ENCODE measurements around the gene RNGTT.
"Not testable (repeated sequence)": the region's sequence is repeated elsewhere in the genome, so short reads cannot be mapped to it uniquely, and the experiment has no call there.

RNGTT gene

DNA sequence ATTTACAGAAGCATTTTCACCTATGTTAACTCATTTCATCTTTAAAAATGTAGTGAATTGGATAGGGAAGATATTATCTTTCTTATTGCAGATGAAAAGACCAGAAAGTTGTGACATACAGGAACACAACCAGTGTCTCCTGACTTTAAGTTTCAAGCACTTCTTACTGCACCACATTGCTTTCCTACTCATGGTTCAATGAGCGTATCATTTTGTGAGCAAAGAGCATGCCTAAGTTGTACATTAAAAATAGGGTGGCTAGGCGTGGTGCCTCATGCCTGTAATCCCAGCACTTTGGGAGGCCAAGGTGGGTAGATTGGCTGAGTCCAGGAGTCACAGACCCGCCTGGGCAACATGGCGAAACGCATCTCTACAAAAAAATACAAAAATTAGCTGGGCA lies 21.2 kb upstream of the RNGTT start:
- H3K4me1 ChIP-seq = peaks cover 3% of the 10 kb centered on the region
- no peaks in the 10 kb centered on the region for H3K36me3 ChIP-seq (ENCODE audit: control insufficient read depth, insufficient read depth, low read length)
- H3K27ac ChIP-seq = no peak overlapping the region
- no peak overlapping the region for H3K4me3 ChIP-seq (ENCODE audit: low read depth, low read length)
- no peak overlapping the region for H3K9ac ChIP-seq
- no peaks in the 10 kb centered on the region for H3K9me3 ChIP-seq (ENCODE audit: control insufficient read depth, low read length)
- no peak overlapping the region for H2AFZ ChIP-seq
- H3K4me2 ChIP-seq (ENCODE audit: low read length) = no peak overlapping the region
- TF ChIP-seq, protein P1, sequence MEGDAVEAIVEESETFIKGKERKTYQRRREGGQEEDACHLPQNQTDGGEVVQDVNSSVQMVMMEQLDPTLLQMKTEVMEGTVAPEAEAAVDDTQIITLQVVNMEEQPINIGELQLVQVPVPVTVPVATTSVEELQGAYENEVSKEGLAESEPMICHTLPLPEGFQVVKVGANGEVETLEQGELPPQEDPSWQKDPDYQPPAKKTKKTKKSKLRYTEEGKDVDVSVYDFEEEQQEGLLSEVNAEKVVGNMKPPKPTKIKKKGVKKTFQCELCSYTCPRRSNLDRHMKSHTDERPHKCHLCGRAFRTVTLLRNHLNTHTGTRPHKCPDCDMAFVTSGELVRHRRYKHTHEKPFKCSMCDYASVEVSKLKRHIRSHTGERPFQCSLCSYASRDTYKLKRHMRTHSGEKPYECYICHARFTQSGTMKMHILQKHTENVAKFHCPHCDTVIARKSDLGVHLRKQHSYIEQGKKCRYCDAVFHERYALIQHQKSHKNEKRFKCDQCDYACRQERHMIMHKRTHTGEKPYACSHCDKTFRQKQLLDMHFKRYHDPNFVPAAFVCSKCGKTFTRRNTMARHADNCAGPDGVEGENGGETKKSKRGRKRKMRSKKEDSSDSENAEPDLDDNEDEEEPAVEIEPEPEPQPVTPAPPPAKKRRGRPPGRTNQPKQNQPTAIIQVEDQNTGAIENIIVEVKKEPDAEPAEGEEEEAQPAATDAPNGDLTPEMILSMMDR (IDR thresholded peaks at IDR 0.05) = no peak
- H3K79me2 ChIP-seq = no peaks in the 10 kb centered on the region
- no peaks in the 10 kb centered on the region for H3K27me3 ChIP-seq (ENCODE audit: control insufficient read depth, insufficient read depth, low read length)

DNA sequence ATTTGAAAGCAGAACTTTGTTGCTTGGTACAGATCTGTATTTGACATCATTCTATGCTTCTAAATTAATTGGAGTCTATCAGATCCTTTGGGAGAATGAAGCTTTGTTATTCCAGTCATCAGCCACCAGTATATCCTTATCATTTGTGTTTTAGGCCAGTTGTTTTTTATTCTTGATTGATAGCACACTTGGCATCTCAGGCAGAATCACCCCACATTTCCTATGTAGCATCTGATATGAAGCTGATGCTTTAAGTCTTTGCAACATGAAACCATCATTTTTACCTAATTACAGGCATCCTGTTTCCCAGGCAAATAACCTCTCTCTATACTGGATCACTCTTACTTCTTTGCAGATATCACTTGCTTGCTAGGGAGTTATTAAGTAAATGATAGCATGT lies 20.7 kb upstream of the RNGTT start:
- Histone ChIP-seq H3K4me1 (peaks cover 3% of the 10 kb centered on the region), H3K27me3 (ENCODE audit: control insufficient read depth, insufficient read depth, low read length) (no peaks in the 10 kb centered on the region), H3K9ac (no peak overlapping the region), H3K9me3 (ENCODE audit: control insufficient read depth, low read length) (no peaks in the 10 kb centered on the region), H3K4me2 (ENCODE audit: low read length) (no peak overlapping the region), H2AFZ (no peak overlapping the region), H3K27ac (no peak overlapping the region), H3K36me3 (ENCODE audit: control insufficient read depth, insufficient read depth, low read length) (no peaks in the 10 kb centered on the region), H3K79me2 (no peaks in the 10 kb centered on the region), H3K4me3 (ENCODE audit: low read depth, low read length) (no peak overlapping the region)
- TF ChIP-seq, protein P1 (IDR thresholded peaks at IDR 0.05) = no peak

DNA sequence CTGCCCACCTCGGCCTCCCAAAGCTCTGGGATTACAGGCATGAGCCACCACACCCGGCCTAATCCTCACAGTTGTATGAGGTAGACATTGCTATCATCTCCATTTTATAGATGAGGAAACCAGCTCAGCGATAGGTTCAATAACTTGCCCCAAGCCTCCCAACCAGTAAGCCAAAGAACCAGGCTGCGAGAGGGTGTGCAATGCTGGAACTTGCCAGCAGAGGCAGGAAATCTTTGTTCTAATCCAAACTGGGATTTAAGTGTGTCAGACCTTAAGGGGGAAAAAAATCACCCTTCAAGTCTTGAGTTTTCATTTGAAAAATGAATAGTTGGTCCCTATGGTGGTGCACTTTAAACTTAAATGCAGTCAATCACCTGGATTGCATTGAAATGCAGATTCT lies 20.1 kb upstream of the RNGTT start:
- TF ChIP-seq, protein P1 (IDR thresholded peaks at IDR 0.05) = peak; percentile 40
- Histone ChIP-seq H3K9ac (no peak overlapping the region), H3K4me3 (ENCODE audit: low read depth, low read length) (no peak overlapping the region), H3K4me1 (peaks cover 3% of the 10 kb centered on the region), H3K79me2 (no peaks in the 10 kb centered on the region), H2AFZ (no peak overlapping the region), H3K4me2 (ENCODE audit: low read length) (no peak overlapping the region), H3K36me3 (ENCODE audit: control insufficient read depth, insufficient read depth, low read length) (no peaks in the 10 kb centered on the region), H3K27me3 (ENCODE audit: control insufficient read depth, insufficient read depth, low read length) (no peaks in the 10 kb centered on the region), H3K9me3 (ENCODE audit: control insufficient read depth, low read length) (no peaks in the 10 kb centered on the region), H3K27ac (no peak overlapping the region)

DNA sequence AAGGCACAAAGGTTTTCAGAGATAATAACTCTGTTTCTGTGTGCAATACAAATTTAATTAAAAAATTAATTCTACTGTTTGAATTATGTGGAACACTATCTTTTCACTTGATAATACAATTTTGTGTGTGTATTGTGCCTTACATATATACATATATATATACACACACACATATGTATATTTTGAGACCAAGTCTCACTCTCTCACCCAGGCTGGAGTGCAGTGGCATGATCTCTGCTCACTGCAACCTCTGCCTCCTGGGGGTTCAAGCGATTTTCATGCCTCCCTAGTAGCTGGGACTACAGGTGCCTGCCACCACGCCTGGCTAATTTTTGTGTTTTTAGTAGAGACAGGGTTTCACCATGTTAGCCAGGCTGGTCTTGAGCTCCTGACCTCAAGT lies 19.7 kb upstream of the RNGTT start:
- not testable (repeated sequence) for H3K36me3 ChIP-seq (ENCODE audit: control insufficient read depth, insufficient read depth, low read length); H3K4me2 ChIP-seq (ENCODE audit: low read length); H3K4me3 ChIP-seq (ENCODE audit: low read depth, low read length); H2AFZ ChIP-seq; H3K4me1 ChIP-seq; H3K27me3 ChIP-seq (ENCODE audit: control insufficient read depth, insufficient read depth, low read length); H3K79me2 ChIP-seq; H3K9me3 ChIP-seq (ENCODE audit: control insufficient read depth, low read length); H3K9ac ChIP-seq; H3K27ac ChIP-seq

DNA sequence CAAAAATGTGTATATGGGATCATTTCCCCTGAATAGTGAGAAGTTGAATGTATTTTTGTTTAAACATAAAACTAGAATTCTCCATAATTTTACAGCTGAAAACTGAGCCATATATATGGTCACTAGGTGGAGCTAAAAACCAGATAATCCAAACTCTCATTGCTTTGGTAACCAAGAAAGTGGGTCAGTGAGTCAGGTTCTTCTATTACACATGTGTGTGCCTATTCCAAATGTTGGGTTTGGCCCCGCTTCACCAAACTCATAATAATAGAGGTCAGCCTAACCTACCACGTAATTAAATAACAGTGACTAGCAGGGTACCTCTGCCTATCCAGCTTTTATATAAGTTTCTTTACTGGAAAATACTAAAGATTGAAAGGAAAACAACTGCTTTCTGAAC lies 19.3 kb upstream of the RNGTT start:
- no peak overlapping the region for H3K4me3 ChIP-seq (ENCODE audit: low read depth, low read length)
- H3K27ac ChIP-seq = no peak overlapping the region
- no peak overlapping the region for H3K9ac ChIP-seq
- H3K4me2 ChIP-seq (ENCODE audit: low read length) = no peak overlapping the region
- peaks cover 3% of the 10 kb centered on the region for H3K4me1 ChIP-seq
- no peaks in the 10 kb centered on the region for H3K36me3 ChIP-seq (ENCODE audit: control insufficient read depth, insufficient read depth, low read length)
- TF ChIP-seq, protein P1 (IDR thresholded peaks at IDR 0.05) = peak; percentile 74
- no peaks in the 10 kb centered on the region for H3K9me3 ChIP-seq (ENCODE audit: control insufficient read depth, low read length)
- no peaks in the 10 kb centered on the region for H3K27me3 ChIP-seq (ENCODE audit: control insufficient read depth, insufficient read depth, low read length)
- H3K79me2 ChIP-seq = no peaks in the 10 kb centered on the region
- no peak overlapping the region for H2AFZ ChIP-seq

All from parathyroid adenoma (tissue), 2 donors.